Immature natural killer cell (primary cell): ENCODE data around the gene SEMA4D. TPM values are rescaled to one million over a fixed set of nuclear protein-coding genes. Genes with fewer than 3 reads are reported as not detected.

Experiments used
- DNase-seq, 3 donors: peaks; one replicate each; pipeline ENCODE4 v3.0.0; 2022; ENCODE audit warnings: mixed read lengths in 1 of 3
- H3K27ac Mint-ChIP-seq, 6 donors: one replicate each; pipeline ENCODE4 v1.8.0; 2020; ENCODE audit warnings: mixed read lengths in 6 of 6, mild to moderate bottlenecking in 5 of 6, inconsistent platforms in 4 of 6, moderate library complexity in 3 of 6
- H3K27me3 Mint-ChIP-seq, 3 donors: one replicate each; pipeline ENCODE4 v1.8.0; 2020 to 2021; ENCODE audit warnings: low read depth in 3 of 3, mild to moderate bottlenecking in 3 of 3, mixed read lengths in 3 of 3, moderate library complexity in 3 of 3, inconsistent platforms in 1 of 3
- H3K36me3 Mint-ChIP-seq, 3 donors: one replicate each; pipeline ENCODE4 v1.8.0; 2020; ENCODE audit warnings: mixed read lengths in 3 of 3, inconsistent platforms in 2 of 3, mild to moderate bottlenecking in 2 of 3
- H3K4me1 Mint-ChIP-seq, 2 donors: one replicate each; pipeline ENCODE4 v1.8.0; 2020; ENCODE audit warnings: inconsistent platforms in 2 of 2, mild to moderate bottlenecking in 2 of 2, mixed read lengths in 2 of 2, moderate library complexity in 1 of 2
- H3K4me3 Mint-ChIP-seq, 5 donors: one replicate each; pipeline ENCODE4 v1.8.0; 2020; ENCODE audit warnings: mild to moderate bottlenecking in 5 of 5, mixed read lengths in 5 of 5, inconsistent platforms in 3 of 5, moderate library complexity in 3 of 5
- H3K9me3 Mint-ChIP-seq, 6 donors: one replicate each; pipeline ENCODE4 v1.8.0; 2020; ENCODE audit warnings: mild to moderate bottlenecking in 6 of 6, mixed read lengths in 6 of 6, inconsistent platforms in 4 of 6, moderate library complexity in 3 of 6
- polyA plus RNA-seq, 3 donors: library from polyadenylated mRNA; unstranded; fragments of 300-500 nt; fragmentation: Illumina TruSeq; gene quantifications; one replicate each; pipeline ENCODE4 v1.2.3, GENCODE V29; 2021

Gene SEMA4D
- polyA plus RNA-seq, 3 donors from 2014 or later = 45.8 to 80.6 (median 47.0) TPM

DNA sequence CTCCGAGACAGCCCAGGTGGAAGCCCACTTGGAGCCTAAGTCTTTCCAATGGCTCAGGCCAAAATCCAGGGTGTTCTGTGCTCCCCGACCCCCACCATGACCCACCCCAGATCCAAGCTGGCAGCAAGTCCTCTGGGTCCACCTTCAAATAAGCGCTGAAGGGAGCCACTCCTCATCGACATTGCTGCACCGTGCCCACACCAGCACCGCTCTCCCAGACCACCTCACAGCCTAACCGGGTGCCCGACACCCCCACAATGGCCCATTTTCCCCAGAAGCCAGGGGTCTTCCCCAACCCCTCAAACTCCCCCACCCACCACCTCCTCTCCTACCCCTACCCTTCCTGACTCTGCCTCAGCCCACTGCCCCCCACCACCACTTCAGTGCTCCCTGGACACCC, 50.5 kb downstream of the SEMA4D start:
- peak overlapping the region in 4 of 5 donors; percentile 26 to 43 (median 29) for H3K4me3 Mint-ChIP-seq
- H3K4me1 Mint-ChIP-seq = peaks cover 86 to 95% of the 10 kb centered on the region in 2 donors
- H3K9me3 Mint-ChIP-seq = no peaks in the 10 kb centered on the region
- DNase-seq = no peak
- H3K27ac Mint-ChIP-seq = peak overlapping the region; percentile 75 to 94 (median 88)
- peaks cover 0 to 7% (median 0%) of the 10 kb centered on the region in 3 donors for H3K36me3 Mint-ChIP-seq
- H3K27me3 Mint-ChIP-seq = peaks cover 4 to 22% (median 5%) of the 10 kb centered on the region in 3 donors

DNA sequence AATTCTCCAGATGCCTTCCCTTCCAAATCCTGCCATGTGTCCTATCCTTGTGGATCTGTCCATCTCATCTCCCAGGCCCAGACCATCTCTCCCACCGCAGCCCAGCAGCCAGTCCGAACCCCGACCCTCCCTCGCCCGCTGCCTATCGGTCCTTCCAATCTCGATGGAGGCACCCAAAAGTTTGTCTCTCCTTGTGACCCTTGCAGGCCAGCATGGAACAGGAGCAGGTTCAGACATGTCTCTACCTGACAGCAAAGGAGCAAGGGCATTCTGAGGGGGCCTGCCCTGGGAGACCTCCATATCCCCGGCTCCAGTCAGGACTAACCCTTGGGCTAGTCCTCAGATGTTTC, 51.0 kb downstream of the SEMA4D start:
- H3K27ac Mint-ChIP-seq = peak overlapping the region; percentile 78 to 94 (median 88)
- H3K4me1 Mint-ChIP-seq = peaks cover 90 to 95% of the 10 kb centered on the region in 2 donors
- peaks cover 0 to 7% (median 0%) of the 10 kb centered on the region in 3 donors for H3K36me3 Mint-ChIP-seq

DNA sequence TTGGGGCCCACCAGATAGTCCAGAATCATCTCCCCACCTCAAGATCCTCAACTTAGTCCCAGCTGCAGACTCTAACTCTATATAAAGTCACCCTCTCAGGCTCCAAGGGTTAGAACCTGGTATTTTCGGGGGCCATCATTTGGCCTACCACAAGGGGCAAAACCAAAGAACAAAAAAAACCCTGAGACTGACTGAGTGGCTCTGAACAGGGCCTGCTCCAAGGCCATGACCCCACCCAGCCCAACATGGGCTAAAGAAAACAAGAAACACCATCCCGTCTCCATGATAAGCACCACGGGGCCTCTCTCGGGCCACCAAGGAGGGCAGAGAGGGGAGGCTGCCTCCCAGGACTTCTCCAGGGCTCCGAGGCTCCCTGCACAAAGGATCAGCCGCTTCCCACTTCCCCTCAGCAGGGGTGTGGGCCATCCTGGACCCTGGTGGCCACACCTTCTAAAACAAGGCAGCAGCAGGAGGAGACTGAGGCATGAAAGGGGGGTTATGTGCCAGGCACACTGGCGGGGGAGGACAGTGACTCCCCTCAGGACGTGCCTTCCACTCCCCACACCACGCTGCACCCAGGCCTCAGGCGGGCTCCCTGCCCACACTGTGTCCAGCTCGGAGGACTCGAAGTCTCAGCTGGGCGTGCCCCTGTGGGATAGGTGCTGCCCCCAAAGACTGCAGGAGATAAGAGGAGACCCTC, 51.5 kb downstream of the SEMA4D start:
- Mint-ChIP-seq H3K4me1 (peaks cover 89 to 96% of the 10 kb centered on the region in 2 donors), H3K27ac (peak overlapping the region; percentile 85 to 99 (median 92)), H3K36me3 (peaks cover 0 to 7% (median 0%) of the 10 kb centered on the region in 3 donors), H3K4me3 (peak overlapping the region; percentile 61 to 74 (median 71)), H3K27me3 (peaks cover 4 to 22% (median 5%) of the 10 kb centered on the region in 3 donors), H3K9me3 (no peaks in the 10 kb centered on the region)
- no peak for DNase-seq

More for the DNA sequence above, 51.0 kb downstream of the SEMA4D start:
- Mint-ChIP-seq H3K27me3 (peaks cover 4 to 22% (median 5%) of the 10 kb centered on the region in 3 donors), H3K4me3 (peak overlapping the region in 3 of 5 donors; percentile 26 to 38 (median 27)), H3K9me3 (no peaks in the 10 kb centered on the region)
- no peak for DNase-seq

DNA sequence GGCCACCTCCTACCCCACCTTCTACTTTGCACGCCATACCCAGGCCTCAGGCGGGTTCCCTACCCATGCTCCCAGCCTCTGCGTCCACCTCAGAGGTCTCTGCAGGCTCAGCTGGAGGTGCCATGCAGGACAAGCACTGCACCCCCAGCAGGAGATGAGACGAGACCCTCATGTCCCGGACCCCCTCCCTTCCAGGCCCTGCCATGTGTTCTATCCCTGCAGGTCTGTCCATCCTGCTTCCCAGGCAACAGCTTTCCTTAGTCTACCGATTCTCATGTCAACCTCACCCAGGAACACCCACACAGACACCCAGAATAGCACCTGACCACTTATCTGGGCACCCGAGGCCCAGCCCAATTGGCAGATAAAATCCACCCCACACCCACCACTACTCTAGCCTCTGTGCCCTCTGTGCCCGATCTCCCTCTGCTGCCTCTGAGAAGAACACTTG, 52.1 kb downstream of the SEMA4D start:
- H3K9me3 Mint-ChIP-seq = no peaks in the 10 kb centered on the region
- peaks cover 89 to 96% of the 10 kb centered on the region in 2 donors for H3K4me1 Mint-ChIP-seq
- peaks cover 4 to 18% (median 5%) of the 10 kb centered on the region in 3 donors for H3K27me3 Mint-ChIP-seq
- peak overlapping the region; percentile 61 to 74 (median 71) for H3K4me3 Mint-ChIP-seq
- H3K36me3 Mint-ChIP-seq = peaks cover 0 to 10% (median 0%) of the 10 kb centered on the region in 3 donors
- DNase-seq = no peak
- peak overlapping the region; percentile 85 to 99 (median 94) for H3K27ac Mint-ChIP-seq

DNA sequence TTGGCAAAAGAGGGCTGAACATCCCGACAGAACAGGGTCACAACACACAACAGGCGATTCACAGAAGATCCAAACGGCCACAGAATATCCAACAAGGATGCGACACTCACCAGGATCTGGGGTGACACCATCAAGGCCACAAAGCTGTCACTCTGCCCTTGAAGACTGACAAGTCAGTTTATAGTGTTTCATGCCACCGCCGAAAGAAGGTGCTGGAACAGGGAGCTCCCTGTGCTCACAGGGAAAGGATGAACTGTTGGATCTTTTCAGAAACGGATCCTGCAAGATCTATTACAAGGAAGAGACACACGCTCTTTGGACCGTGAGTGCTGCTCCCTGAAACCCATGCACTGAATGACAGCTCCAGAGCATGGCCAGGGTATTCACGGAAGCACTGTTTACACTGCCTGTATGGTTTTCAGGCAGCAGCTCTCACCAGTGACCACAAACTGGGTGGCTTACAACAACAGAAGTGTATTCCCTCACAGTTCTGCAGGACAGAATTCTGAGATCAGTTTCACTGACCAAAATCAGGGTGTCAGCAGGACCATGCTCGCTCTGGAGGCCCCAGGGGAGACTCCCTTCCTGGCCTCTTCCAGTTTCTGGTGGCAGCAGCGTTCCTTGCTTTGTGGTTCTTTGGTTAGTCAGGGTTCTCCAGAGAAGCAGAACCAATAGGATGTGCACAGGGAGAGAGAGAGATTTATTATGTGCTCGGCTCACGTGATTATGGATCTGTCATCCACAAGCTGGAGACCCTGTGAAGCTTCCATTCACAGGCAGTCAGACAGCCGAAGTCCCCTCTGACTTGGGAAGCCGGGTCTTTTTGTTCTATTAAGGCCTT, 52.8 kb downstream of the SEMA4D start:
- peaks cover 0 to 11% (median 0%) of the 10 kb centered on the region in 3 donors for H3K36me3 Mint-ChIP-seq
- peaks cover 5 to 15% (median 5%) of the 10 kb centered on the region in 3 donors for H3K27me3 Mint-ChIP-seq
- H3K27ac Mint-ChIP-seq = peak overlapping the region; percentile 92 to 99 (median 94)
- peak; percentile 50 to 54 (median 51) for DNase-seq
- H3K4me3 Mint-ChIP-seq = peak overlapping the region; percentile 68 to 74 (median 71)
- no peaks in the 10 kb centered on the region for H3K9me3 Mint-ChIP-seq
- peaks cover 89 to 96% of the 10 kb centered on the region in 2 donors for H3K4me1 Mint-ChIP-seq

DNA sequence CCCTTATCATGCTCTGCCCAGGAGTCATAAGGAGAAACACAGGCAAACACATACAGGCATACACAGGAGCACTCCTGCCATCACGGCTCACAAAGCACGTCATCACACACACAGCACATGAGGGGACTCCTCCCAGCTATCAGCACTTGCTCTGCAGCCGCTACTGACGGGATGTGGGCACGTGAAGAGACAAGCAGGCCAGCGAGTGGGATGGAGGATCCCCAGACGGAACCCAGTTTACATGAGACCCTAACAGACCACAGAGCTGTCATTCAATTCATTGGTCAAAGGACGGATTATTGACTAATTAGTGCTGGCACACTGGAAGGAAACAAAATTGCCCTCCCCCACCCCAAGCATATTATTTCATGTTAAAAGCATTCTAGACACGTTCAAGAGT, 53.6 kb downstream of the SEMA4D start:
- DNase-seq = peak; percentile 76 to 79 (median 79)
- Mint-ChIP-seq H3K4me1 (peaks cover 89 to 96% of the 10 kb centered on the region in 2 donors), H3K36me3 (peaks cover 0 to 8% (median 0%) of the 10 kb centered on the region in 3 donors), H3K27ac (peak overlapping the region; percentile 92 to 99 (median 94)), H3K9me3 (no peaks in the 10 kb centered on the region), H3K27me3 (peaks cover 5 to 10% (median 5%) of the 10 kb centered on the region in 3 donors), H3K4me3 (peak overlapping the region; percentile 68 to 74 (median 71))

DNA sequence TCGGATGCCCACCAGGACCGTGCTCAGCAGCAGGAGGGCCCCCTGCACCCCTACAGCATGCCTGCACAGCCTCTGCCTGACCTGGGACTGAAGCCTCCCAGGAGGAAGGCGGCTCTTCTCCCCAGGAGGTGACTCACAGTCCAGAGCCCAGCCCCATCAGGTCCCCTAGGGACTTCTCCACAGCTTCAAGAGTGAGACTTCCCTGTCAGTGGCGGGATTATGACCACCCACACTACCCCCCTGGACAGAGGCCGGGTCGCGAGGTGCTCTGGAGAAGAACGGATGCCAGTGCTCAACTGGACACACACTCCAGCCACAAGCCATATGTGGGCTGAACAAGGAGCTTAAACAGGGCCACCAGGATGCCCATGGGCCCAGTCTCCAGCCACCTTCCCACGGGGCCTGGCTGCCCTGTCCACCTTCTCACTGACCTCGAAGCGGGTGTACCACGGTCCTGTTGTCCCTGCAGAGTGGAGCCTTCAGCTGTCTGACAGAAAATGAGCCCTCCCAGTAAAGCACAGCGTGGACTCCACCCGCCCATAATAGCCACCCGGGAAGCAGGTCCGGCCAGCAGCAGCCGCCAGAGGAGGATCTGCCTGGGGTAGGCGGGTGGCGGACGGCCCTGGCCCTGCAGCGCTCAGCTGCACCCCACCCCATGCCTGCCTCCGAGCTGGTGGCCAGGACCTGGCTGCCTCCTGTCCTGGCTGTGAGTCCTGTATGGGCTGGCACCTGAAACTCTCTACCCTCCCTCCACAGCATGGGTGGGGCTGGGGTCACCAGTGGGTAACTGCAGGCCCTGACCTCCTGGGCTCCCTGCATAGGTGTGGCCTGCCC, 54.7 kb downstream of the SEMA4D start:
- Mint-ChIP-seq H3K27me3 (peaks cover 5 to 9% (median 5%) of the 10 kb centered on the region in 3 donors), H3K27ac (peak overlapping the region; percentile 86 to 99 (median 94)), H3K4me3 (peak overlapping the region in 1 of 5 donors; percentile 5), H3K36me3 (peaks cover 0 to 4% (median 0%) of the 10 kb centered on the region in 3 donors), H3K9me3 (no peaks in the 10 kb centered on the region), H3K4me1 (peaks cover 88 to 92% of the 10 kb centered on the region in 2 donors)
- DNase-seq = no peak

DNA sequence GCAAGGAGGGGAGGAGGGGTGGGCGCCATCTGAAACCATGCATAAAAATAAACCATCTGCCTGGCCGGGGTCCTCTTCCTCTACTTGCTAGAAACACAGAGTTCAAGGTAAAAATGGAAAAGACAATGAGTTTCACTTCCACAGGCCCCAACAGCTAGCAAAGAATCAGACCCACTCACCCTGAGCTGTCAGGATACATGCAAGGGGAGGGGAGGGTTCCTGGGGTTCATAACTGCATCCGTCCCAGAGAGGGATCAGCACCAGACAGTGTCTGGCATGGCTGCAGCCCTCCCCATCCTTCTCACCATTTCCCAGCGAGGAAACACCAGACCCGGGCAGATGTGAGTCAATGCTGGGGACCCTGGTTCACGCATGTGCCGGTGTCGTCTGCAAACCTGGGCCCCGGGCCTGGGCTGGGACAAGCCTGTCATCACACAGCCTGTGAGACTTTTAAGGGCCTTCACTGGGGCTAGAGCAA, 55.4 kb downstream of the SEMA4D start:
- Mint-ChIP-seq H3K4me1 (peaks cover 91 to 94% of the 10 kb centered on the region in 2 donors), H3K4me3 (peak overlapping the region in 3 of 5 donors; percentile 5 to 38 (median 29)), H3K36me3 (peaks cover 0 to 4% (median 0%) of the 10 kb centered on the region in 3 donors), H3K27me3 (peaks cover 5 to 11% (median 5%) of the 10 kb centered on the region in 3 donors), H3K27ac (peak overlapping the region; percentile 55 to 92 (median 85)), H3K9me3 (no peaks in the 10 kb centered on the region)
- no peak for DNase-seq

DNA sequence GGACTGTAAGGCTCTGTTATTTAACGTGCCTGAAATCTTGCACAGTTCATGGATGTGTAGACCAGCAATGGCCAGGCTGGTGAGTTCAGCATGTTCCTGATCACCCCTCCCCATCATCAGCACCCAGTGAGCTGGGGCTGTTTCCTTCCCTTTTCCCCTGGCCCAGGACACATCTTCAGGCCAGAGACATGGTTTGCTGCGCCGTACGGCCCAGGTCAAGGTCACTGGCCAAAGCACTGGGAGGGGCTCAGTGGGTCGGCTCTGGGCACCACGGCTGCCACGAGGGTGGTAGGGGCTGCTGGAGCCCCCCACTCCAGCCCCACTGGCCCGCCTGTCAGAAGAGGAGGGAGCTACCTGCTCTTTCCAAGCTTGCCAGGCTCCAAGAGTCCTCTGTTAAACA, 55.9 kb downstream of the SEMA4D start:
- H3K9me3 Mint-ChIP-seq = no peaks in the 10 kb centered on the region
- DNase-seq = no peak
- H3K27ac Mint-ChIP-seq = peak overlapping the region; percentile 55 to 92 (median 86)
- peaks cover 0 to 4% (median 0%) of the 10 kb centered on the region in 3 donors for H3K36me3 Mint-ChIP-seq
- peaks cover 5 to 12% (median 8%) of the 10 kb centered on the region in 3 donors for H3K27me3 Mint-ChIP-seq
- peaks cover 91 to 94% of the 10 kb centered on the region in 2 donors for H3K4me1 Mint-ChIP-seq
- H3K4me3 Mint-ChIP-seq = peak overlapping the region in 2 of 5 donors; percentile 29 to 38

DNA sequence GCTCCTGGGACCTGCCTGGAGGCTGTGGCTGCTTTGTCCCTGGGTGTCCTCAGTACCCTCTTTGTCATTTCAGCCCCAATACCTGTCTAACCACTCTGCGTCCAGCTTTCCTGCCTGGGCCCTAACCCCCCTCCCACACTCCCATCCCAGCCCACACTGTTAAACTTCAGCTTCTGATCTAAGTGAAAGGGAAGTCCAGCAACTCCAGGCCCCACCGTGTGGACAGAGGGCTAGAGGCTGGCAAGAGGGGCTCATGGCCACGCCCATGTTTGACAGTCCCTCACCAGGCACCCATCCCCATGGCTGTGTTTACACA, 56.3 kb downstream of the SEMA4D start:
- Mint-ChIP-seq H3K4me3 (no peak overlapping the region), H3K36me3 (peaks cover 0 to 4% (median 0%) of the 10 kb centered on the region in 3 donors), H3K9me3 (no peaks in the 10 kb centered on the region), H3K4me1 (peaks cover 91 to 94% of the 10 kb centered on the region in 2 donors), H3K27ac (peak overlapping the region; percentile 29 to 92 (median 86)), H3K27me3 (peaks cover 5 to 12% (median 8%) of the 10 kb centered on the region in 3 donors)
- DNase-seq = no peak

DNA sequence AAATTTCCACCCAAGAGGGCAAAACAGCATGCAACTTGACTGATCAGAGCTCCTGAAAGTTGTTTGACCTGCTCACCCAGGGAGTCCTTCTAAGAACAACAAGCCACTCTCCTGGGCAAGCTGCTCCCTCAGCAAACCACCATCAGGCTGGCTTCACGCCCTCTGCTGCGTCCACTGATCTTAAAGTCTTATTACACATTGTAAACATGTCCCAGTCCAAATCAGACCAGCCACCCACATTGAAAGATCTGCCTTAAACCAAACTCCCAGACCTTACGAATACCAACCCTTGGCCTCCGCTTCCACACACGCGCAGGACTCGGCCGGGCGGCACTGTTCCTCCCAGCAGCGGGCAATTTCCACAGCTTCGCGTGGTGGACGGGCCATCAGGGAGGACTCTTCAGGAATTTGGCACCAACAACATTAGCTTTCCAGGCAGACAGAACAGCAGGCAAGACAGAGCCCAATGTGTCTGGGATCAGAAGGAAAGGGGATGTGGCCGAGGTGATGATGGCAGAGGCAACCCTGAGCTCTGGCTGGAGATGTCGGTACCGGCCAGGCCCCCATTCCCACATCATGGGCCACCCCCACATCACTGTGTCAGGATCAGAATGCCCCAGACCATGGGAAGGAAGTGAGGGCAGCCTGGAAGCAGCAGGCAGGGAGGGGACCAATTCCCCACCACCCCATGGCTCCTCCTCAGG, 56.8 kb downstream of the SEMA4D start:
- H3K9me3 Mint-ChIP-seq = no peaks in the 10 kb centered on the region
- H3K4me1 Mint-ChIP-seq = peaks cover 91 to 94% of the 10 kb centered on the region in 2 donors
- H3K27ac Mint-ChIP-seq = peak overlapping the region; percentile 29 to 92 (median 88)
- peaks cover 0 to 4% (median 0%) of the 10 kb centered on the region in 3 donors for H3K36me3 Mint-ChIP-seq
- DNase-seq = no peak
- H3K4me3 Mint-ChIP-seq = peak overlapping the region in 4 of 5 donors; percentile 46 to 65 (median 62)
- peaks cover 5 to 12% (median 8%) of the 10 kb centered on the region in 3 donors for H3K27me3 Mint-ChIP-seq

DNA sequence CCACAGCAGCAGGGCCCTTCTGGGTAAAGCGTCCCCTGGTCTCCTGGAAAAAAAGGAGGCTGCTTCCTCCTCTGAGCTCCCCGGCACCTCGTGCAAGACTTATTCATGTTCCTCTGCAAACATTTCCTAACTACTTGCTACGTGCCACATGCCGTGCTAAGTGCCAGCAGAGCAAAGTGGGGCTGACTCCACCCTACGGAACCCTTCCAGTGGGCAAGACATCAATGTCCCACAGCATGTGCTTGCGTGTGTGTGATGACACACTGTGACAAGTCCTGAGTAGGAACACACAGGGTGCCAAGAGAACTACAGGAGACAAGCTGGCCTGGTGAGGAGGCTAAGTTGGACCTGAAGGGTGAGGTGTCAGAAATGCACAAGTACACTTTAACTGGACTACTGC, 57.4 kb downstream of the SEMA4D start:
- Mint-ChIP-seq H3K9me3 (no peaks in the 10 kb centered on the region), H3K27ac (peak overlapping the region; percentile 29 to 92 (median 88)), H3K36me3 (peaks cover 0 to 4% (median 0%) of the 10 kb centered on the region in 3 donors), H3K4me3 (peak overlapping the region in 4 of 5 donors; percentile 29 to 65 (median 52)), H3K4me1 (peaks cover 91 to 94% of the 10 kb centered on the region in 2 donors), H3K27me3 (peaks cover 5 to 12% (median 8%) of the 10 kb centered on the region in 3 donors)
- DNase-seq = no peak
